Mesenchymal stem cell (in vitro differentiated cells and primary cell): ENCODE measurements around the gene CYP2F1.

Experiments
- DNase-seq: peaks from one replicate; pipeline ENCODE4 v3.0.0-alpha.2; 2013
- H2AFZ ChIP-seq: one replicate; pipeline ENCODE4 v1.6.1; 2013; ENCODE audit warnings: low read depth, mild to moderate bottlenecking, control low read depth, inconsistent platforms, low read length, moderate library complexity
- H2AK5ac ChIP-seq: 2 replicates; pipeline ENCODE4 v1.6.1; 2013; ENCODE audit warnings: low read length, moderate library complexity, mild to moderate bottlenecking, inconsistent platforms; ENCODE audit not compliant: severe bottlenecking
- H2BK120ac ChIP-seq: one replicate; pipeline ENCODE4 v1.6.1; 2013; ENCODE audit warnings: low read depth, mild to moderate bottlenecking, inconsistent platforms, low read length, moderate library complexity
- H2BK12ac ChIP-seq, 2 experiments: one replicate each; pipeline ENCODE4 v1.6.1; 2013; ENCODE audit warnings: inconsistent platforms in 2 of 2, low read length in 2 of 2, mild to moderate bottlenecking in 2 of 2, moderate library complexity in 2 of 2, control low read depth in 1 of 2
- H2BK15ac ChIP-seq: one replicate; pipeline ENCODE4 v1.6.1; 2013; ENCODE audit warnings: mild to moderate bottlenecking, low read depth, inconsistent platforms; ENCODE audit not compliant: poor library complexity, severe bottlenecking
- H2BK5ac ChIP-seq: 2 replicates; pipeline ENCODE4 v1.6.1; 2013; ENCODE audit warnings: low read depth, mild to moderate bottlenecking, low read length, control low read depth, inconsistent platforms; ENCODE audit not compliant: poor library complexity, severe bottlenecking
- H3K14ac ChIP-seq, 2 experiments: one replicate each; pipeline ENCODE4 v1.6.1; 2013; ENCODE audit warnings: inconsistent platforms in 2 of 2, low read length in 2 of 2, control low read depth in 1 of 2, mild to moderate bottlenecking in 1 of 2, moderate library complexity in 1 of 2
- H3K18ac ChIP-seq, 2 experiments: one replicate each; pipeline ENCODE4 v1.6.1; 2013; ENCODE audit warnings: inconsistent platforms in 2 of 2, low read length in 2 of 2, control low read depth in 1 of 2, low read depth in 1 of 2, mild to moderate bottlenecking in 1 of 2
- H3K23ac ChIP-seq, 2 experiments: one replicate each; pipeline ENCODE4 v1.6.1; 2013; ENCODE audit warnings: inconsistent platforms in 2 of 2, low read length in 2 of 2, mild to moderate bottlenecking in 2 of 2, moderate library complexity in 2 of 2, control low read depth in 1 of 2
- H3K27ac ChIP-seq: 2 replicates; pipeline ENCODE4 v1.5.1; 2013; ENCODE audit warnings: mild to moderate bottlenecking, moderate library complexity, low read length, control low read depth, inconsistent platforms; ENCODE audit not compliant: poor library complexity, severe bottlenecking
- H3K27me3 ChIP-seq, 2 experiments: 2 replicates each; pipeline versions ENCODE4 v1.6.1 to v1.7.0; 2013; ENCODE audit warnings: low read length in 2 of 2, mild to moderate bottlenecking in 2 of 2, moderate library complexity in 2 of 2, control low read depth in 1 of 2, inconsistent platforms in 1 of 2; ENCODE audit not compliant: control insufficient read depth in 1 of 2, insufficient read depth in 1 of 2
- H3K36me3 ChIP-seq, 2 experiments: 2 replicates each; pipeline versions ENCODE4 v1.6.1 to v1.7.0; 2013; ENCODE audit warnings: low read length in 2 of 2, control low read depth in 1 of 2, inconsistent platforms in 1 of 2, low read depth in 1 of 2, mild to moderate bottlenecking in 1 of 2; ENCODE audit not compliant: insufficient read depth in 2 of 2, control insufficient read depth in 1 of 2
- H3K4ac ChIP-seq, 2 experiments: one replicate each; pipeline ENCODE4 v1.6.1; 2013; ENCODE audit warnings: inconsistent platforms in 2 of 2, low read length in 2 of 2, mild to moderate bottlenecking in 2 of 2, moderate library complexity in 2 of 2, control low read depth in 1 of 2, low read depth in 1 of 2
- H3K4me1 ChIP-seq: 2 replicates; pipeline ENCODE4 v1.6.1; 2013; ENCODE audit warnings: low read depth, low read length, control low read depth; ENCODE audit not compliant: control insufficient read depth, insufficient read depth
- H3K4me2 ChIP-seq: 2 replicates; pipeline ENCODE4 v1.6.1; 2013; ENCODE audit warnings: low read length, mild to moderate bottlenecking, inconsistent platforms; ENCODE audit not compliant: poor library complexity, severe bottlenecking
- H3K4me3 ChIP-seq, 2 experiments: 2 replicates each; pipeline versions ENCODE4 v1.5.1 to v1.7.0; 2013; ENCODE audit warnings: low read length in 2 of 2, mild to moderate bottlenecking in 2 of 2, control low read depth in 1 of 2, low read depth in 1 of 2; ENCODE audit not compliant: insufficient read depth in 1 of 2
- H3K79me1 ChIP-seq: replicated peaks from 2 replicates; pipeline ENCODE4 v1.6.1; 2013; ENCODE audit warnings: mild to moderate bottlenecking, control low read depth, low read length, inconsistent platforms; ENCODE audit not compliant: poor library complexity, severe bottlenecking
- H3K9ac ChIP-seq: 2 replicates; pipeline ENCODE4 v1.7.0; 2013; ENCODE audit warnings: mild to moderate bottlenecking, low read length, moderate library complexity
- H3K9me3 ChIP-seq: 2 replicates; pipeline ENCODE4 v1.7.0; 2013; ENCODE audit warnings: mild to moderate bottlenecking, low read length; ENCODE audit not compliant: control insufficient read depth
- H4K8ac ChIP-seq: one replicate; pipeline ENCODE4 v1.6.1; 2013; ENCODE audit warnings: inconsistent platforms, mild to moderate bottlenecking, low read length, moderate library complexity
- H4K91ac ChIP-seq: one replicate; pipeline ENCODE4 v1.6.1; 2013; ENCODE audit warnings: mild to moderate bottlenecking, low read length, inconsistent platforms
- WGBS: methylation state at CpG from one replicate; pipeline ENCODE4 v1.1.7; 2013; ENCODE audit warnings: mixed read lengths; 5-methylcytosine and 5-hydroxymethylcytosine counted together

CYP2F1 gene

DNA sequence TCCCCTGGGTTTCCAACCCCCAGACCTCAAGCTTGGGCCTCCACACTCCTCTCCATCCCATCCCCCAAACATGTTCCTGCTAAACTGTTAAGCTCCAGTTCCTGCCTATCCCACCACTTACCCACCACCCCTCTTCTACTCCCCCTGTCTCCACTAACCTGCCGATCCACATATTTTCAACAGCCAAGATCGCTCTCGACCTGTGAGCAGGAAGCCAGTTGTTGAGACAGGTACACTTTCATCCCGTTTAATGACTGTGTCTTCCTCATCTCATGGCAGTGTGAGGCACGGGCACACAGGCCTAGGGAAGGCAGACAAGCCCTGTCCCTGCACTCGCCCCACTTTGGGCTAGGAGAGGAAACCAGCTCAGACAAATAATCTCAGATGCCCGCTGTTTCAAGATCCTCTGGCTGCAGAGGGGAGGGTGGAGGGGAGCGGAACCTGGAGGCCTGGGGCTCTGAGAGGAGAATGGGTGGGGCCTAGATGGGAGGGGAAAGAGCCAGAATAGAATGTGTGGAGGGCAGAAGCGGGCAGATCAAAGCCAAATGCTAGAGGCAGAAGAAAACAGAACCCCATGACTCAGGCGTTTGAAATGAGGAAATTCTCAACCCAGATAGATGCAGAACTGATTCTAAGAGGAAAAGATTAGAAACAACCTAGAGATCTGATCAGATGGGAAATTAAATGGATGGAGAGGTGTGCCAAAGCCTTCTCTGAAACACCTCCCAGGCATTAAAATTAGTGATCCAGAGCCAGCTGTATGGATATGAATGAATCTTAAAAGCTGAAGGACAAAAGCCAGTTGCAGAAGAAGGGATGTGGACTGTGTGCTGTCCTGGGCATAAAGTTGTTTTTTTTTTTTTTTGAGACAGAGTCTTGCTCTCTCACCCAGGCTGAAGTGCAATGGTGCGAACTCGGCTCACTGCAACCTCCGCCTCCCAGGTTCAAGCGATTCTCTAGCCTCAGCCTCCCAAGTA lies 61.9 kb downstream of the CYP2F1 start:
- H2BK12ac ChIP-seq = peak overlapping the region in 1 of 2 experiments; percentile 33

More for the DNA sequence above, 61.9 kb downstream of the CYP2F1 start:
- no peak overlapping the region for H2BK15ac ChIP-seq
- DNase-seq = peak; percentile 82
- peak overlapping the region; percentile 42 for H4K8ac ChIP-seq
- peak overlapping the region; percentile 62 for H3K27ac ChIP-seq
- H3K9ac ChIP-seq = peak overlapping the region; percentile 54
- H3K4me3 ChIP-seq = no peak overlapping the region
- WGBS = 13% methylated on average over 14 of the region's 14 CpGs
- H3K4me2 ChIP-seq = no peak overlapping the region
- H3K79me1 ChIP-seq = no peaks in the 10 kb centered on the region
- no peaks in the 10 kb centered on the region for H3K9me3 ChIP-seq
- H3K4ac ChIP-seq = peak overlapping the region in 1 of 2 experiments; percentile 27
- peak overlapping the region; percentile 29 to 65 for H3K18ac ChIP-seq
- H2AFZ ChIP-seq = peak overlapping the region; percentile 59
- no peak overlapping the region for H2BK5ac ChIP-seq
- peak overlapping the region in 1 of 2 experiments; percentile 1 for H3K23ac ChIP-seq
- peaks cover 5% of the 10 kb centered on the region for H3K4me1 ChIP-seq
- no peak overlapping the region for H2BK120ac ChIP-seq
- H3K27me3 ChIP-seq = peaks cover 0 to 5% of the 10 kb centered on the region in 2 experiments
- H2AK5ac ChIP-seq = no peak overlapping the region
- no peak overlapping the region for H3K14ac ChIP-seq
- no peaks in the 10 kb centered on the region for H3K36me3 ChIP-seq
- H4K91ac ChIP-seq = peak overlapping the region; percentile 8
